HG02970 (cell line): ENCODE measurements around the gene PRPF6.
"Not testable (repeated sequence)": the region's sequence is repeated elsewhere in the genome, so short reads cannot be mapped to it uniquely, and the experiment has no call there.

Experiments
- ATAC-seq: cut with Tn5 transposase; IDR thresholded peaks from one replicate; pipeline ENCODE4 v1.9.1; 2021; ENCODE audit warnings: mild to moderate bottlenecking, moderate library complexity, moderate number of reproducible peaks; ENCODE audit not compliant: unreplicated experiment, low FRiP score

The PRPF6 gene

GRCh38 chr20:63958471-63958870 lies 22.5 kb upstream of the PRPF6 start:
- no peak for ATAC-seq

DNA sequence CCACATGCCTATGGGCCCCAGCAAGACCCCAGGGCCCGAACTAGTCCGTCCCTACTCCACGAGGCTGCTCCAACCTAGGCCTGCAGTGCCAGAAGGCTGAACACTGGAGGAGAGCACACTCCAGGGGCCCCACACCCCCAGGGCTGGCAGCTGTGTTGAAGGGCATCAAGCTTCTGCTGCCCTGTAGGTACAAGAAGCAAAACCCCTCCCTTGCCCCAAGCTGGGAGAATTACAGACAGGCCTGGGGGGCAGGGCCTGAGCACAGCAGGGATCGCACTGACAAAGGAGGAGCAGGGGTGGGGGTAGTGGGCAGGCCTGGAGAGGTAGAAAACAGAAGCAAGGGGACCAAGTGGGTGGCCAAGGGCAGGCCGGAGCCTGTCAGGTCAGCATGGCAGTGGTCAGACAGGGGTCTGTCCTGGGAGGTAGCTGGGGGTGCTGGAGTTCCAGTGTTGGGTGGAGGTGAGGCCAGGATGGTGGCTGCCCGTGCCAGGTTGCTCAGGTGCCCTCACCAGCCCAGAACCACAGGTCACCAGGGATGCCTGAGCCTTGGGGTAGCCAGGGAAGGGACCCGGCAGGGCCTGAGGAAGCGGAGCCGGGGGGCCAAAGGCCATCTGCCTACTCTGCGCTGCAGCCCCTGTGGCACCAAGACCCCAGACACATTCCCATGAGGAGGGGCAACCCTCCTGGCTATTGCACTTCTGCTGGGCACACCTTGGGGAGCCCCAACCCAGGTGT lies 21.8 kb upstream of the PRPF6 start:
- ATAC-seq: no peak

- ATAC-seq: no peak
Measured at GRCh38 chr20:63959699-63960075, 21.2 kb upstream of the PRPF6 start.

DNA sequence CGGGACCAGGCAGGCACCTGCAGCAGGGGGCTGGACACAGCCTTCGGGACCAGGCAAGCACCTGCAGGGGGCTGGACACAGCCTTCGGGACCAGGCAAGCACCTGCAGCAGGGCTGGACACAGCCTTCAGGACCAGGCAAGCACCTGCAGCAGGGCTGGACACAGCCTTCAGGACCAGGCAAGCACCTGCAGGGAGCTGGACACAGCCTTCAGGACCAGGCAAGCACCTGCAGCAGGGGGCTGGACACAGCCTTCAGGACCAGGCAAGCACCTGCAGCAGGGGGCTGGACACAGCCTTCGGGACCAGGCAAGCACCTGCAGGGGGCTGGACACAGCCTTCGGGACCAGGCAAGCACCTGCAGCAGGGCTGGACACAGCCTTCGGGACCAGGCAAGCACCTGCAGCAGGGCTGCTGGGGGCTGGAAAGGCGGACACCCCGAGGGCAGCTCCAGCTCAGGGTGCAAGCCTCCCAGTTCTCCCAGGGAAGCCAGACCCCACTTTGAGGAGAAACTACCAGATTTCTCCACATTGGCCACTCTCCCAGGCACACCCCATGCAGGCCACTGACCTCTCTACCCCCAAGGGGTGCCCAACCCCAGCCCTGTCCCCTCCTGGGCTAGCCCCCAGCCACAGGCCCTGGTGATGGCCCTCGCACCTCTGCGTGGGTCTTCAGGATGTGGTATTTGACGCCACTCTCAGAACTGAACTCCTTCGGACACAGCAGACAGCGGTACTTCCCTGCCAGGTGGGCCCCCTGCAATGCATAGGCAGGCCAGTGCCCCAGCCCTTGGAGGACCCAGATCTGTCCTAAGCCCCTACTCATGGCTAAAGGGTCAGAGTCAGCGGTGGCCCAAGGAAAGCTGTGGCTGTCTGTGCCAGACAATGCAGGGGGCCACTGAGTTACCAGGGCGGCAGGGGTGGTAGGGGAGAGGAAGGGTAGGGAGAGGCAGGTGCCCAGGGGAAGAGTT lies 20.0 kb upstream of the PRPF6 start:
- not testable (repeated sequence) for ATAC-seq

- no peak for ATAC-seq
Measured at GRCh38 chr20:63961664-63962425, 19.1 kb upstream of the PRPF6 start.

DNA sequence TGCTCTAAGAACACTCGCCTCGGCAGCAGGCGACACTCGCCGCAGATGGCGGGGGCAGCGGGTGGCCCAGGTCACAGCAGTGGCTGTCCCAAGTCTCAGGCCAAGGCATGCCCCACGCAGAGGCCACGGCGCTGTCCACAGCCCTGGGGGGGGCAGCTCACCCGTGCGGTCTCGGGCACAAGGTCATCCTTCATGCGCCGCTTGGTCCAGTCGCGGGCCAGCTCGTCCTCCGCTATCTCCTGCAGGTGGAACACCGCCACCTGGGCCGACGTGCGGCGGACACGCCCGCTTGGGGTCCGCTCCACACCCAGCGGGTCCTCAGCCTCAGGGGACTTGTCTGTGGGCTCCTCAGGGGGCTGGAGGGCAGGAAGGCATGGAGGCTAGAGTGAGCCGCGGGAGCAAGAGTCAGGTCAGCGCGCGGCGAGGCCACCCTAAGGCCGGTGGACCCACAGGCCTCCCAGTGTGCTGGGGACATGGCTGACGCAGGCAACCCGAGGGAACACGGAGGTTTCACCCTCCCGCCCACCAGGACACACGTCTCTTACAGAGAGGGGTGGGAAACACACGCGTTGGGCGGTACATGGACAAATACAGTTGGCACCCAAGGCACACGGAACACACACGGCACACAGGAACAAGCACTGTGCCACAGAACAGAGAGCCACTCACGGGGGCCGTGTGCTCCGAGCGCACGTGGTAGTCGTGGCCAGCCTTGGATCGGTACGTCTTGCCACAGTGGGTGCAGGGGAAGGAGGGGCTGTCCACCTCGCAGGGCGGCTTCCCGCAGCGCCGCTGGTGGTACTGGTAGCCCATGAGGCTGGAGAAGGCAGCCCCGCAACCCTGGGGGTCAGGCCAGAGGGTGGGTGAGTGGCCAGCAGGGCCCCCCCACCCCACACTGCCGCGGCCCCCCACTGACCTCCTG lies 18.2 kb upstream of the PRPF6 start:
- no peak for ATAC-seq

GRCh38 chr20:63963348-63963741 lies 17.6 kb upstream of the PRPF6 start:
- ATAC-seq: no peak

DNA sequence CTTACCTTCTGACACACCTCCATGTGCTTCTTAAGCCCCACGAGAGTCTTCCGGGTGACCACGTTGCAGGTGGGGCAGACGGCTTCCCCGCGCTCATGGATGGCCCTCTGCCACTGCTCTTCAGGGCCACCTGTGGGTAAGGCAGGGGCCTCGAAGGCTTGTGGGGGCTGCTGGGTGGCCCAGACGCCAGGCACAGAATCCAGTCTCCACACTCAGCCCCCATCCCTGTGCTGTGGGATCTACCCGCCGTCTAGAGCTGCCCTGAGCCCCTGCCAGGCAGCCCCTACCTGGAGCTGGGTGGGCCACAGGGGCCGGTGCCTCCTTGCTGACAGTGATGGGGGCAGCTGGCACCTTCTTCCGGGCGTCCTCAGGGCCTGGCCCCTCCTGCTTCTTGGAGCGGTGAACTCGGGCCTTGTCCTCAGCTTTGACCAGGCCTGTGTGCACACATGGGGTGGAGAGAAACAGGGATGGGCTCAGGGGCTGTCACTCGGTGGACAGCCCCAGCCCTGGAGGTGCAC lies 17.1 kb upstream of the PRPF6 start:
- no peak for ATAC-seq

DNA sequence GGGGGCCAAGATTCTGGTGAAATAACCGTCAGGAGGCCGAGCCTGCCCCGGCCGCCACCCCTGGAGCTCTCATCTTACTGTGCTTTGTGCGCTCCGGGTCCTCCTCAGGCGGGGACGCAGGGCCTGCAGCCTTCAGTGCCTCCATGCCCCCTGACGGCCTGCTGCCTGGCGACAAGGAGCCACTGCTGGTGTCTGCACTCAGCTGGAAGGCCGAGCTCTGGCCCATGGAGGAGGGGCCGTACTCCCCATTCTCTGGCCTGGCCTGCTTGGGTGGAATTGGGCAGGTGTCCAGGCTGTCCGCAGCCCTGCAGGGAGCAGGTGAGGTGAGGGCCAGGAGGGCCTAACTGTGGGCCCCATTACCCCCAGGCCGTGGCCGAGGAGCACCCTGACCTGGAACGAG lies 16.5 kb upstream of the PRPF6 start:
- no peak for ATAC-seq

DNA sequence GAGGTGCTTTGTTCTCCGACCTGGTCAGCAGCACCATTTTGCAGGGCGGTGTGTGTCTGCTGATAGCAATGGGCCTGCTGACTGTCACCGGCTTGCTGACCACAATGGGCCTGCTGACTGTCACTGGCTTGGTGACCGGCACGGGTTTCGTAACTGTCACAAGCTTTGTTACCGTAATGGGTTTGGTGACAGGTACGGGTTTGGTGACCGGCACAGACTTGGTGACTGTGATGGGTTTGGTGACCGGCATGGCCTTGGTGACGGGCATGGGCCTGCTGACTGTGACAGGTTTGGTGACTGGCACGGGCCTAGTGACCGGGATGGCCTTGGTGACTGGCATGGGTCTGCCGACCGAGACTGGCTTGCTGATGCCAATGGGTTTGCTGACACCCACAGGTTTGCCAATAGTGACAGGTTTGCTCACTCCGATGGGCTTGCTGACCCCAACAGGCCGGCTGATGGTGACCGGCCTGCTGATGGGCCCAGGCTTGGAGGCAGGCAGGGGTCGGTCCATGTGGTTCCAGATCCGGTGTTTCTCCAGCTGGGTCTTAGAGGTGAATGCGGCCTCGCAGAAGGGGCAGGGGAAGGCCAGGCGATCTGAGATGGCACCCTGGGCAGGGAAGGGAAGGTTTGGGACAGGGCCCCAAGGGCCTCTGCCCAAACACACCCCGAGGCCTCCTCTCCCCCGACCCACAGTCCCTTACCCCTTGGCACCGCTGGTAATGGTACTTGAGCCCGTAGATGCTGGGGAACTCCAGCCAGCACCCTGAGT lies 14.6 kb upstream of the PRPF6 start:
- no peak for ATAC-seq

DNA sequence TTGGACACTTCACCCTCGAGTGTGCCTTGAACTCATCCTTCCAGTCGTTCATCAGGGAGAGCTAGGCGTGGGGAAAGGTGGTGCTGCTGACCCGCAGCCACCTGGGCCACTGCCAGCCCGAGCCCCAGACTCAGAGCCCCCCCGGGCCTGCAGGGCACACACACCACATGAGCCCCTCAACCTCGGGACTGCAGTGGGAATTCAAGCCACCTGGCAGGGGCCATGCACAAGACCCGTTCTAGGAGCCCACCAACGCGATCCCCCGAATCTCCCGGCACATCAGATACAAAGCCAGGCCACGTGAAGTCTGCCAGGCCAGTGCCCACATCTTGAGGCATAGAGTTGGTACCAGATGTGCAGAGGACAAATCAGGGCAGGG lies 14.0 kb upstream of the PRPF6 start:
- ATAC-seq: no peak

DNA sequence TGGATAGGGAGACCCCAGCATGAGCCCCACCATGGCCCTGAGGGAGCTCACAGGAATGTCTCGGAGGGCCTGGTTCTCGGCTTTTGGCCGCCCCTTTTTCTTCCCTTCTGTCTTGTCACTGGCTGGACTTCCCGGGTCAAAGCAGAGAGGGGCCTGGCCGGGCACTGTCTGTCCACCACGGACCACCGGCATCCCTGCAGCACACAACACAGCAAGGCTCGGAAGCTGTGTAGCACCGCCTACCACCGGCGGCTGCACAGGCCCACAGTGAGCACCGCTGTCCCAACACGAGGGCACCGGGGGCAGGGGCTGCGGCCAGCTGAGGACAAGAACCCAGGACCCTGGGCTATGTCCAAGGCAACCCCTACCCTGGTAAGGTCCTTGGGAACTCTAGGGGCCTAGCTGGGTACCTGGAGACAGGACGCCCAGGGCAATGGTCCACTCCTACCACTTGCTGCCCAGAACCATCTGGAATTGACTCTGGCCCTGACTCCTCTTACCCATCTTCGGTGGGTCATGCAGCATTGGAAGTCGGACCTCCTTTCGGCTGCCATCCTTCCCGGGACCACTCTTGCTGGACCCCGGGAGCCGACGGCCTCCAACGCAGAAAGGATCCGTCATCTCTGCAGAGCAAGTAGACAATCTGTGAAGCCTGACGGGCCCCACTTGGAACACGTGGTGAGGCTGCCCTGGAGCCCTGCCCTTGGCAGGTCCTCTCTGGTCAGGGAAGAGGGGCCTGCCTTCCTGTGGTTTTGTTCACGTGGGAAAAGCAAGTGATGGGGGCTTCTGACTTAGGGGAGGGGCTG lies 13.4 kb upstream of the PRPF6 start:
- no peak for ATAC-seq

GRCh38 chr20:63968136-63968927 lies 12.6 kb upstream of the PRPF6 start:
- no peak for ATAC-seq

DNA sequence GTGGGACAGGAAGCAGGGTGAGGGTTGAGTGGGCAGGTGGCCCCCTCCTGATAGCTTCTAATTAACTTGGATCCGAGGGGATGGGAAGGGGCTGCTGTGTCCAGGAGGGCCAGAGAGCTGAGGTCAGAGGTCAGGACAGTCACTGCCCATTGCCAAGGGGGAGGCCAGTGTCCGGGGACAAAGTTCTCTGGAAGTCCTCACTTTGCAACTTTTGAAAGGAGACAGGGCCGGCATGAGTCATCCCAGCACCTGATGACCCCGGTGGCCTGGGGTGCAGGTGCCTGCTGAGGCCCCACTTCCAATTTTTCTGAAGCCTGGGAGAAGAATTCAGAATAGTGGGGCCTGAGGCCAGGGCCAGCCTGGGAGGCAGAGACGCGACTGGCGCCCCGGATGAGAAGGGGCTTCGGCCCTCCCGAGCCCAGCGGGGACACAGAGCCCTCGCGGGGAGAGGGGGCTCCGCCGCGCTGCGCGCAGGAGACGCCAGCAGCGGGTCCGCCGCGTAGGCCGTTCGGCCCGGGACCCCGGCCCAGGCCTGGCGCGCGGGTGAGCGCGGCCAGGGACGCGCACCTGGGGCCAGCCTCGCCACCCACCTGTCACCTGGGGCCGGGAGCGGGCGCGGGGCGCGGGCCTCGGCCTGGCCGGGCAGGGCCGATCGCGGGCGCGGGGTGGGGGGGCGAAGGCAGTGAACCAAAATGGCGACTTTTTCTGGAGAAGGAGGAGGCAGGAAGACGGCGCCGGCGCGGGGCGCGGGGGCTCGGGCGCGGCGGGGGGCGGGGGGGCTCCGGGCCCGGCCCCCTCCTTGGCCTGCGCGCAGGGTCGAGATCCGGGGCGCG lies 11.8 kb upstream of the PRPF6 start:
- ATAC-seq: no peak

DNA sequence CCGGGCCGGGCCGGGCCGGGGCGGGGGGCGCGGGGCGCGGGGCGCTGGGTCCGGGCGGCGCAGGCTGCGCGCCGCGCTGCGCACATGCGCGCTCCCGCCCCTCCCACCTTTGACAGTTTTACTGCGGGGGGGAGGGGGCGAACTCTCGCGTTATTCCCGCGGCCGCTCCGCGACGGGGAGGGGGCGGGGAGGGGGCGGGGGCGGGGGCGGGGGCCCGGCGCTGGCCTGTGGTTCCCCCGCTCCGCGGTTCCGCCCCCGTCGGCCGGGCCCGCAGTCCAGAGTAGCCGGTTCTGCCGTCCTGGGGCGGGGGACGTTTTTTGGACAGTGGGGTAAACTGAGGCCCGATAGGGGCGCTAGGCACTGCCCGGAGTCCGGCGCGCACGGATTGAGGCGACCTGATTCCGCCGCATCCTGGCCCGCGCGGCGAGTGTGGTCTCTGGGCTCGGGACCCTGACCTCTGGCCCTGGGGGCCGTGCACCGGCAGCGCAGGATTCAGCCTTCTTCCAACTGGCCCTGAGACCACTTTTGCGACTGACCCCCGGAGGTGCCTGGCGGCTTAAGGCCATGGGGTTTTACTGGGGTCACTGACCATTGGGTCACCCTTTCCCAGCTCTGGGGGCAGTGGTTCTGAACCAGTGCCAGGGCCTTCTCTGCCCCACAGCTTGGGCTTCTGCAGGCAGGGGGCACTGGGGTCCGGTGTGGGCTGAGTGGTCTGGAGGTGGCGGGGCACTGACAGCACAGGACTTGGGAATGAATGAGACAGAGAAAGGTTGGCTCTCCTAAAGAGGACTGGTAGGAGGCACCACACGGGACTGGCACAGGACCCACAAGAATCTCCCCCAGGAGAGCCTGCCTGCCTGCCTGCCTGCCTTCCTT lies 10.9 kb upstream of the PRPF6 start, which contains the start of gene ZNF512B:
Gene ZNF512B, minus strand, starts transcription at position 93 of the 876 bp plus-strand sequence. CDS start 1,980 bp downstream, outside the sequence.
- no peak for ATAC-seq
